Fibroblast of lung (primary cell): ENCODE measurements around the gene SLC38A7.

Experiments
- CTCF ChIP-seq, 2 donors: IDR thresholded peaks in 1 of 2; conservative IDR thresholded peaks in 1 of 2; 1 replicate in 1 of 2; 2 replicates in 1 of 2; pipeline ENCODE4 v1.5.1; 2011 to 2012; ENCODE audit warnings: low read length in 2 of 2, control low read depth in 1 of 2, inconsistent platforms in 1 of 2, low read depth in 1 of 2, mild to moderate bottlenecking in 1 of 2
- EZH2 ChIP-seq: IDR thresholded peaks from 2 replicates; pipeline ENCODE4 v1.5.1; 2012; ENCODE audit warnings: low read length, control low read depth, mild to moderate bottlenecking; ENCODE audit errors: missing control alignments

- TF ChIP-seq CTCF (conservative IDR thresholded peaks at IDR 0.05 in 1 of 2, IDR thresholded peaks at IDR 0.05 in 1 of 2; ENCODE audit: low read depth in 1 of 2, low read length in 2 of 2) (no peak), EZH2 (no peak)
Observed at GRCh38 chr16:58723109-58723508, 38.5 kb upstream of the SLC38A7 start.
